Measurements from ENCODE around the gene KIF3C.

GRCh38 chr2:25979001-25979400 lies 3.3 kb downstream of the KIF3C start:
- no peak for TF ChIP-seq POLR2AphosphoS5 (IDR thresholded peaks at IDR 0.05)
- TF ChIP-seq CTCF (IDR thresholded peaks at IDR 0.05): no peak
- TF ChIP-seq POLR2A (IDR thresholded peaks at IDR 0.05): no peak

Measured in prostate gland (tissue), 2 donors.